GM19452 (cell line): ENCODE data around the gene CCR9.

Source experiments
- ATAC-seq: cut with Tn5 transposase; IDR thresholded peaks from one replicate; pipeline ENCODE4 v1.9.1; 2021; ENCODE audit not compliant: unreplicated experiment

Gene CCR9

DNA sequence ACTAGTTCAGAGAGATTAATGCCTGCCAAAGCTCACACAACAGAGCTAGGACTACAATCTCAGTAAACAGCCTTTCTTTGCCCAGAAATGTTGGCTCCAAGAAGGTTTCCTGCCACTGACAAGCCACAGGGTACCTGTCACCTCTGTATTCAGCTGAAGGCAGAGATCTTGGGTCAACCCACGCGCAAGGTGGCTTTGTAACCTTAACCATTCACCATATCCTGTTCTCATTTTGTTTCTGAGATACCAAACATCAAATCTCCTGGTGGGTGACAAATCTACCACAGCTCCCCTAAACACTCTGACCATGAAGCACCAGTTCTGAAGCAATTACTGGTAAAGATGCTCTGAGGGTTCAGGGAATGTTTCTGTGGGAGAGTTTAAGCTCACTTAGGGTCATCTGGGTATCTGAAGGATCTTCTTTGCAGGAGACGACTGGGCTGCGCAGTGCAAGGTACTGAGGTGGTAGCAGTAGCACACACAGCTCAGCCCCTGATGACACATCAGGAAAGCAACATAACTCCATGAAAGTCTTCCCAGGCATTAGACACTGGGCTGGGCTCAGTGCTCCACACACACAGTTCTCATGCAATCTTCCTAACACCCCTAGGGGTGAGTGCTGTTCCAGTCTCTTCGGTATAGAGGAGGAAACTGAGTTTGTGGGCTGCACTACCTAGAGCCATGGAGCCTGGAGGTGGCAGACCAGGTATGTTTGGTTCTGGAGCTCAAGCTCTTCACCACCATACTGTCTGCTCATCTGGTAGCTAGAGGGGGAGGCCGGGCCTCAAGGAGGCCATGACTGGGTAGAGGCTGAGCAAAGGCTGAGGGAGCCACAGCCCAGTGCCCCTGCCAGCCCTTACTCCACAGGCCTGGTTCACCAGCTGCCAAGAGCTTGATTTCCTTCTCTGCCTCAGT lies 64.6 kb downstream of the CCR9 start:
- ATAC-seq = no peak

DNA sequence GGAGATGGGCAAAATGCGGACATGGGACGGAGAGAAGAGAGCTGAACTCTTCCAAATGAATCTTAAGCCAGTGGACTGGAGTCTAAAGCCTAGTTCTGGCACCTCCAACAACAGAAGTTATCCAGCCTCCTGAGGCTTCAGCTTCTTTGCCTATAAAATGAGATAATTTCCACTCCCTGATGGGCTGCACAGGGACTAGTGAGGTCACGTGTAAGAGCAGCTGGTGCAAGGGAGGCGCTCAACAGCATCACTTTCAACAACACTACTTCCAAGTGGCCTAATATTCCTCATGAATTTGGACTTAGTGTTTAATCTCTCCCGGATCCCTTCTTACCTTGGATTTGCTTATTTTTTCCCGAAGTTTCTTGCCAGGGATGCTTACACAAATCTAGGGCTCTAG lies 65.6 kb downstream of the CCR9 start:
- no peak for ATAC-seq

DNA sequence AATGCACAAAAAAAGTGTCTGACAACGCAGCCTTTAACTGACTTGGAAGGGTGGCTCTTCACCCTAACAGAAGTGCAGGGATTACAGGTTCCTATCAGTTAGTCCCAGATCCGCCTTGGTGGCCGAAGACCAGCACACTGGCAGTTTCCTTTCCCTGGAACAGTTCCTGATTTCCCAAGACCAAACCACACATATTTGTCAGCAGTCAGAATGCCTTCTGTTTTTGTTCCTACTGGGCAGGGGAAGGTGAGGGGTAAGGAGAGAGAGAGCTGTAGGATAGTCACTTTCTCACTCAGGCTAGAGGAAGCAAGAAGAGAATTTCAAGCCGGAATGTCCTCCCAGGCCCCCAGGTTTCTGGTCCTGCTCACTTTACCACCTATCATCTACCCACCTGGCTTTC lies 66.1 kb downstream of the CCR9 start:
- ATAC-seq = no peak
